MM.1S (cell line): ENCODE data around the gene ANKRD13D.

Experiments
- CTCF ChIP-seq: fragments of 300-600 bp; sonication (generic); IDR thresholded peaks from 2 replicates; pipeline ENCODE4 v1.5.1; 2016; ENCODE audit warnings: antibody characterized with exemption, low read length, mixed read lengths
- EZH2phosphoT487 ChIP-seq: fragments of 300-600 bp; sonication (generic); IDR thresholded peaks from 2 replicates; pipeline ENCODE4 v1.6.1; 2018; ENCODE audit warnings: antibody characterized with exemption, low read length

GRCh38 chr11:67349457-67349856 lies 60.4 kb downstream of the ANKRD13D start:
- TF ChIP-seq CTCF = no peak
- TF ChIP-seq EZH2phosphoT487 = no peak
